ENCODE data around the gene PRKCE. TPM values are rescaled to one million over a fixed set of nuclear protein-coding genes. Genes with fewer than 3 reads are reported as not detected.

Gene PRKCE
- total and polyA plus RNA-seq, 2 donors (not counting 3 experiments of a cell fraction or from before 2014, with no cell fraction given): 27.9 to 33.9 TPM

GRCh38 chr2:45649462-45649857, 2.0 kb upstream of the PRKCE start:
- Histone ChIP-seq H3K79me2 (ENCODE audit: control insufficient read depth, insufficient read depth, low read length) (peaks cover 6% of the 10 kb centered on the region), H3K9ac (replicated peaks; ENCODE audit: extremely low read depth, insufficient read depth, low read length) (peak overlapping the region; percentile 86), H3K36me3 (ENCODE audit: control insufficient read depth in 2 of 2, extremely low read depth in 1 of 2, insufficient read depth in 2 of 2, low read length in 2 of 2) (no peaks in the 10 kb centered on the region), H3K9me1 (replicated peaks; ENCODE audit: control insufficient read depth, extremely low read depth, insufficient read depth, low read length) (no peaks in the 10 kb centered on the region), H3K4me2 (ENCODE audit: insufficient read depth, low read length) (peak overlapping the region; percentile 91), H4K20me1 (replicated peaks; ENCODE audit: control insufficient read depth, extremely low read depth, insufficient read depth, low read length) (no peaks in the 10 kb centered on the region), H3K27me3 (ENCODE audit: control insufficient read depth in 2 of 2, insufficient read depth in 2 of 2, low read length in 2 of 2) (no peaks in the 10 kb centered on the region), H2AFZ (ENCODE audit: low read depth, low read length) (peak overlapping the region; percentile 92), H3K9me3 (replicated peaks; ENCODE audit: control insufficient read depth, insufficient read depth, low read length) (no peaks in the 10 kb centered on the region), H3K4me3 (replicated peaks in 1 of 3; ENCODE audit: insufficient read depth in 1 of 3, low read depth in 1 of 3, low read length in 3 of 3) (peak overlapping the region; percentile 81 to 98 (median 88)), H3K4me1 (ENCODE audit: control insufficient read depth, extremely low read depth, insufficient read depth, low read length) (peaks cover 16% of the 10 kb centered on the region), H3K27ac (ENCODE audit: insufficient read depth, low read depth, low read length) (peak overlapping the region; percentile 76)
- FAIRE-seq (peak; percentile 44), DNase-seq (ENCODE audit: low read depth, low spot score) (peak; percentile 50)
- ChIA-PET CTCF (interaction anchor here (0.6 to 5.9 kb wide), 18 partner anchors 10 to 344 kb away, joined by 3 to 66 read pairs (median 4); partner anchors contain the start of gene SRBD1), POLR2A (interaction anchor here (1.3 kb wide), 1 partner anchor 294 kb away, joined by 3 read pairs; no protein-coding TSS in a partner anchor)
- BruUV-seq (replicated peaks): no TSS peak
- dilution Hi-C loops (cut with MboI; ENCODE audit: extremely low pct_ligation_motif_present, low sequenced_read_pairs) (no loop called here), intact Hi-C loops (cut with micrococcal nuclease) (no loop called here)
- TF ChIP-seq POLR2A (IDR thresholded peaks at IDR 0.05; ENCODE audit: low read depth, low read length) (peak; percentile 11), MYC (IDR thresholded peaks at IDR 0.05; ENCODE audit: low read depth, low read length) (no peak), FOS (IDR thresholded peaks at IDR 0.05; ENCODE audit: borderline replicate concordance, insufficient read depth, low read length) (no peak)

- TSS peak; percentile 39 for BruUV-seq (replicated peaks)
- peak overlapping the region; percentile 92 for H2AFZ ChIP-seq (ENCODE audit: low read depth, low read length)
- no peaks in the 10 kb centered on the region for H4K20me1 ChIP-seq (replicated peaks; ENCODE audit: control insufficient read depth, extremely low read depth, insufficient read depth, low read length)
- peaks cover 16% of the 10 kb centered on the region for H3K4me1 ChIP-seq (ENCODE audit: control insufficient read depth, extremely low read depth, insufficient read depth, low read length)
- dilution Hi-C loops (cut with MboI; ENCODE audit: extremely low pct_ligation_motif_present, low sequenced_read_pairs) (no loop called here), intact Hi-C loops (cut with micrococcal nuclease) (loop anchor here (2.0 kb wide), 1 partner anchor 811 kb away; no protein-coding TSS in a partner anchor)
- peak overlapping the region; percentile 81 to 98 (median 88) for H3K4me3 ChIP-seq (replicated peaks in 1 of 3; ENCODE audit: insufficient read depth in 1 of 3, low read depth in 1 of 3, low read length in 3 of 3)
- no peak for TF ChIP-seq MYC (IDR thresholded peaks at IDR 0.05; ENCODE audit: low read depth, low read length)
- TF ChIP-seq POLR2A (IDR thresholded peaks at IDR 0.05; ENCODE audit: low read depth, low read length): no peak
- TF ChIP-seq MAX (IDR thresholded peaks at IDR 0.05; ENCODE audit: insufficient read depth, insufficient read length): peak; percentile 83
- H3K4me2 ChIP-seq (ENCODE audit: insufficient read depth, low read length): peak overlapping the region; percentile 91
- POLR2A ChIA-PET: interaction anchor here (0.7 to 1.3 kb wide), 3 partner anchors 19 to 294 kb away, joined by 3 read pairs; no protein-coding TSS in a partner anchor
- no peaks in the 10 kb centered on the region for H3K36me3 ChIP-seq (ENCODE audit: control insufficient read depth in 2 of 2, extremely low read depth in 1 of 2, insufficient read depth in 2 of 2, low read length in 2 of 2)
- H3K79me2 ChIP-seq (ENCODE audit: control insufficient read depth, insufficient read depth, low read length): peaks cover 6% of the 10 kb centered on the region
- CTCF ChIA-PET: interaction anchor here (0.5 to 5.9 kb wide), 25 partner anchors 11 to 429 kb away, joined by 3 to 66 read pairs (median 4); partner anchors contain the start of gene SRBD1
- DNase-seq (ENCODE audit: low read depth, low spot score): peak; percentile 68
- no peaks in the 10 kb centered on the region for H3K9me1 ChIP-seq (replicated peaks; ENCODE audit: control insufficient read depth, extremely low read depth, insufficient read depth, low read length)
- H3K9ac ChIP-seq (replicated peaks; ENCODE audit: extremely low read depth, insufficient read depth, low read length): peak overlapping the region; percentile 86
- H3K27me3 ChIP-seq (ENCODE audit: control insufficient read depth in 2 of 2, insufficient read depth in 2 of 2, low read length in 2 of 2): no peaks in the 10 kb centered on the region
- H3K9me3 ChIP-seq (replicated peaks; ENCODE audit: control insufficient read depth, insufficient read depth, low read length): no peaks in the 10 kb centered on the region
- peak; percentile 82 for FAIRE-seq
- peak overlapping the region; percentile 76 for H3K27ac ChIP-seq (ENCODE audit: insufficient read depth, low read depth, low read length)
Observed at GRCh38 chr2:45649858-45650811, 1.3 kb upstream of the PRKCE start.
